BLaER1 (cell line): ENCODE data around the gene MLLT3.
A peak's percentile ranks its signal among the peaks of the same experiment; 100 is the strongest.

Experiments
- H3K27ac ChIP-seq: shearing (Covaris generic); formaldehyde crosslinking; 2 replicates; pipeline ENCODE4 v1.8.1; 2022
- H3K27me3 ChIP-seq: shearing (Covaris generic); formaldehyde crosslinking; 2 replicates; pipeline ENCODE4 v1.8.1; 2022
- H3K36me3 ChIP-seq: shearing (Covaris generic); formaldehyde crosslinking; 2 replicates; pipeline ENCODE4 v1.8.1; 2022
- H3K4me1 ChIP-seq: shearing (Covaris generic); formaldehyde crosslinking; 2 replicates; pipeline ENCODE4 v1.8.1; 2022
- H3K4me2 ChIP-seq: shearing (Covaris generic); formaldehyde crosslinking; 2 replicates; pipeline ENCODE4 v1.8.1; 2022
- H3K4me3 ChIP-seq: shearing (Covaris generic); formaldehyde crosslinking; 2 replicates; pipeline ENCODE4 v1.8.1; 2022
- H3K9ac ChIP-seq: shearing (Covaris generic); formaldehyde crosslinking; 2 replicates; pipeline ENCODE4 v1.8.1; 2022
- H3K9me3 ChIP-seq: shearing (Covaris generic); formaldehyde crosslinking; 2 replicates; pipeline ENCODE4 v1.8.1; 2022
- H4K20me1 ChIP-seq: shearing (Covaris generic); formaldehyde crosslinking; 2 replicates; pipeline ENCODE4 v1.8.1; 2022
- Cebpa-rat ChIP-seq: shearing (Covaris generic); IDR thresholded peaks from 2 replicates; pipeline ENCODE4 v1.8.1; 2022

MLLT3 gene

DNA sequence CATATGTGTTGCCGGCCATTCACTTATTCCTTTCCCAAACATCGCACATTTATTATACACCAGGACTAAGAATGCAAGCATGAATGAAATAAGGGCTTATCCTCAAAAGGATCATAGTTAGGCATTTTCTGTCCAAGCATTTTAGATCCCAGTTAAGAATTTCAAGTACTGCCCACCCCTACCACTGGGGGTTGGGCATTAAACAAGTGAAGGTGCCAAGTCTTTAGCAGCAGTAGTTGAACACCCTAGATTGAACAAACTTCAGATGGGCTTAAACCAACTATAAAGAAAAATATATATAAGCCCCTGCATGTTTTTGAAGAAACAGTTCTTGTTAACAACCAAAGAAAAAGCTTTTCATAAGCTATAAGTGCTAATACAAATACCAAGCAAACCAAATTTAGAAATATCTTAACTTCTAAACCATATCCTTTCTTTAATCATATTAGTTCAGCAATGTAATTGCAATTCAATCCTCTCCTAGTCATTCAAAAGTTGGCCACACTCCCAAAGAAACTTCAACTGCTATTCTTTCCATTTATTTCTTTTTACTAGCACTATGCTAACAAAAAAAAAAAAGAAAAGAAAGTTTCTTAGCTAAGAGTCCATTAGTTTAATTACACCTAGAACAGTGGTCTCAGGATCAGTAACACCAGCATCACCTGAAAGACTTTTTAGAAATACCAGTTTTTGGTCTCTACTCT, 149.8 kb downstream of the MLLT3 start:
- Histone ChIP-seq H3K9me3 (no peaks in the 10 kb centered on the region), H3K4me3 (no peak overlapping the region), H3K4me1 (no peaks in the 10 kb centered on the region), H3K27me3 (no peaks in the 10 kb centered on the region), H3K27ac (no peak overlapping the region), H3K4me2 (no peak overlapping the region), H3K9ac (no peak overlapping the region), H3K36me3 (no peaks in the 10 kb centered on the region), H4K20me1 (no peaks in the 10 kb centered on the region)
- TF ChIP-seq Cebpa-rat = no peak

DNA sequence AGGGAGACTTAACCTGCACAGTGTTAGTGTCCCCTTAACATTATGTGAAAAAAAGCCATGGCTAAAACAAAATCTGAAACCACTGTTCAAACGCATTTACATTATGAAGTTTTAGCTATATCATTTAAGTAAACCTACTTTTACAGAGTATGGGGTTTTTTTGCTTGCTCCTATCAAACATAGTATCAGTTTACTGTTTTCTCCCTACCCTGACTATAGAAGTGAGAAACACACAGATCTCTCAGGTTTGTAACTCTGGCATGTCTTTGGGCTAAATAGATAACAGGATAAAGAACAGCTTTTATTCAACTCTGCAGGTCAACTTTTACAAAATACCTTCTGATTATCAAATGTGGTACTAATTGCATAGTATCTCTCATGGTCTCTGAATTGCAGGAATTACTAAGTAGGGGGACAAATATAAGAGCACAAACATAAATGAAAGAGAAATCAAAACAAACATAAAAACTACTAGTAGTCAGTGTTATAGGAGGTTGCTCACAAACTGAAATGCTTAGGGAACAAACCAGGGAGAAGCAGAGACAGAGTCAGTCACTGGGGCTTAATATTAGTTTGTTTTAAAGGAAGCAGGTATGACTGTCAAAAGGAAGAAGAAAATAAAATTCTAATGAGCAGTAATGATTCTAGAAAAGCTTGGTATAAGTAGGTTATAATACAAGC, 155.8 kb downstream of the MLLT3 start:
- no peaks in the 10 kb centered on the region for H3K27me3 ChIP-seq
- no peak overlapping the region for H3K9ac ChIP-seq
- no peak for TF ChIP-seq Cebpa-rat
- H3K4me3 ChIP-seq = no peak overlapping the region
- no peak overlapping the region for H3K4me2 ChIP-seq
- no peaks in the 10 kb centered on the region for H3K36me3 ChIP-seq
- H4K20me1 ChIP-seq = no peaks in the 10 kb centered on the region
- H3K27ac ChIP-seq = no peak overlapping the region
- no peaks in the 10 kb centered on the region for H3K9me3 ChIP-seq
- peaks cover 5% of the 10 kb centered on the region for H3K4me1 ChIP-seq

DNA sequence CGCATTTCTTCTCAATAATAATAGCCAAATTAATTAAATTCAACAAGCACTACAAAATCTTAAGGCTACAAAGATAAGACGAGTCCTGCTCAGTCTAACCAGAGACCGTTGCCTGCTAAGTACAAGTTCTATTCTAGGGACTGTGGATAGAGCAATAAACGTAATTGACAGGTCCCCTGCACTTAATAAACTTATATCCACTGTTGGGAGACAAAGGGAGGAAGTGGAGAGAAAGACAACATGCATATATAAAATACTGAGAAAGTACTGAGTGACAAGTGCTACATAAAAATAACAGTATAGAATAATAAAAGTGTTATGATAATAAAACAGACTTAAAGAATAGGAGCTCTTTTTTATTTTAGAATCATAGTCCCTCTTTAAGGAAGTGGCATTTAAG, 158.1 kb downstream of the MLLT3 start:
- Histone ChIP-seq H3K9me3 (no peaks in the 10 kb centered on the region), H3K4me1 (peaks cover 5% of the 10 kb centered on the region), H3K36me3 (no peaks in the 10 kb centered on the region), H3K27me3 (no peaks in the 10 kb centered on the region), H3K9ac (no peak overlapping the region), H4K20me1 (no peaks in the 10 kb centered on the region), H3K4me2 (no peak overlapping the region), H3K4me3 (no peak overlapping the region), H3K27ac (no peak overlapping the region)
- no peak for TF ChIP-seq Cebpa-rat

DNA sequence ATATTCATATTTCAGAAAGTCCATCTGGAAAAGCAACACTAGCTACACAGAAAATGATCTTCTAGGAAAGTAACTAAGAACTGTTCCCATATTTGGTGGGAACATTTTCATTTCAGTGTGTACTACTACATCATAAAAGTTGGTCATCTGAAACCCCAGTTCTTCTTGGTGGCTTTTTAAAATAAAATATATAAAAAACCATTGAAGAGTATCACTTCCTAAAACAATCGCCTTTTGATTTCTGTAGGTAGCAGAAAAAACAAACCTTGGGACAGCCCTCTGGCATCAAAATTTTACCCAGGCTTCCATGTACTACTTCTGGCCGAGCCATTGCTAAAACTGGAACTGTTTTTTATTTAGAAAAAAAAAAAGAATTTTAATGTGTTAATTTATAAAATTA, 158.5 kb downstream of the MLLT3 start:
- Histone ChIP-seq H3K27me3 (no peaks in the 10 kb centered on the region), H3K36me3 (no peaks in the 10 kb centered on the region), H3K4me3 (no peak overlapping the region), H3K9me3 (no peaks in the 10 kb centered on the region), H3K4me2 (no peak overlapping the region), H3K9ac (no peak overlapping the region), H3K27ac (no peak overlapping the region), H4K20me1 (no peaks in the 10 kb centered on the region), H3K4me1 (peaks cover 5% of the 10 kb centered on the region)
- no peak for TF ChIP-seq Cebpa-rat

DNA sequence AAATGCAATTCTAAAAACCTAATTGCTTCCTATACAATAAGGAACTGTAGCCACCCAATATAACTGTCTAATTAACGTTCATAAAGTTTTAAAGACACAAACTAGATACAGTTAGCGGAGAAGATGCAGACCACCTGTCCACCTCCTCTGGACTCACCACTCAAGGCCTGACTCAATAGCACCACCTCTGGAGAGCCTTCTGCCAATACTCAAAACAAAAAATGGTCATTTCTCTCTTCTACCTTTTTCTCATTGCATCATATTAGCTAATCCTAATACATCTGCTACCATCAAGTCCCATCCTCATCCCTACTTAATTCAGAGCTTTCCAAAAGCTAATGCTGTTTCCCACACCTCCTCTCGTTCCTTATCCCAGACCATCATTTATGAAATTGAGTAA, 159.9 kb downstream of the MLLT3 start:
- Histone ChIP-seq H3K4me1 (peaks cover 5% of the 10 kb centered on the region), H3K36me3 (no peaks in the 10 kb centered on the region), H3K27me3 (no peaks in the 10 kb centered on the region), H3K9me3 (no peaks in the 10 kb centered on the region), H3K9ac (no peak overlapping the region), H3K4me3 (no peak overlapping the region), H4K20me1 (no peaks in the 10 kb centered on the region), H3K4me2 (no peak overlapping the region), H3K27ac (no peak overlapping the region)
- TF ChIP-seq Cebpa-rat = no peak

DNA sequence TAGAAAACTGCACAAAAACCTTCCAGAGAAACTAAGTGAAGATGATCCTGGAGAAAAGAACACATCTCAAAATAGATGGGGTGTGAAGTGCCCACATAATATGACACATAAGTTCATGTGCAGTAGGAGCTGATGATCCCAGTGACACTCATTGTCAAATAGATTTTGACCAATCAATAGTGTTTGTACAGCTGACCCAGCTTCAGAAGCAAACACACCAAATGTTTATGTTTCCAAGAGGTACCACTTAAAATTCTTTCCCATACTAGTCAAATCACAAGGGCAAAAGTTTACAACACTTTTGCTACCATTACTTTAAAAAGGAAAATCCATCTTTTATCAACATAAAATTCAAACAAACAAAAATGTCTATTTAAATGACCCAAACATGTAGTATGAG, 175.0 kb downstream of the MLLT3 start:
- H3K9me3 ChIP-seq = no peaks in the 10 kb centered on the region
- H3K27me3 ChIP-seq = no peaks in the 10 kb centered on the region

DNA sequence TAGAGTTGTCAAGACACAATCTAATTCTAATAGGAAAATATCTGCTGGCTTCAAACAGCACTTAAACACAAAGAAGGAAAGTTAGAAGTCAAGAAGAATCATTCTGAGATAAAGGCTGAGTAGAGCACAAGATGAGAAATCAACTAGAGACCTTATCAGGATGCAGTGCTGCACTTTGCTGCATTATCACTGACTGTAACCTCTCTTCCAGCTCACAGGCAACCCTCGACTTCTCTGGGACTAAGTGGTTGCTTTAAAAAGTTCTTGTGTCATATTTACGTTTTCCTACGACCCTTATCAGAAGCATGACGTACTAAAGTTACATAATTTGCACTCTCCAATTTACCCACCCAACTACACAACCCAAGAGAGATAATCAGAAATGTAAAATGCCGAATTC, 176.1 kb downstream of the MLLT3 start:
- H3K4me2 ChIP-seq = no peak overlapping the region
- no peaks in the 10 kb centered on the region for H3K27me3 ChIP-seq
- no peak overlapping the region for H3K4me3 ChIP-seq
- no peak for TF ChIP-seq Cebpa-rat
- no peaks in the 10 kb centered on the region for H3K9me3 ChIP-seq
- H3K9ac ChIP-seq = no peak overlapping the region
- H4K20me1 ChIP-seq = no peaks in the 10 kb centered on the region
- H3K27ac ChIP-seq = no peak overlapping the region
- H3K4me1 ChIP-seq = no peaks in the 10 kb centered on the region
- no peaks in the 10 kb centered on the region for H3K36me3 ChIP-seq

More for the DNA sequence above, 175.0 kb downstream of the MLLT3 start:
- Histone ChIP-seq H3K9ac (no peak overlapping the region), H3K4me1 (no peaks in the 10 kb centered on the region), H3K4me3 (no peak overlapping the region), H4K20me1 (no peaks in the 10 kb centered on the region), H3K27ac (no peak overlapping the region), H3K36me3 (no peaks in the 10 kb centered on the region), H3K4me2 (no peak overlapping the region)
- TF ChIP-seq Cebpa-rat = no peak

DNA sequence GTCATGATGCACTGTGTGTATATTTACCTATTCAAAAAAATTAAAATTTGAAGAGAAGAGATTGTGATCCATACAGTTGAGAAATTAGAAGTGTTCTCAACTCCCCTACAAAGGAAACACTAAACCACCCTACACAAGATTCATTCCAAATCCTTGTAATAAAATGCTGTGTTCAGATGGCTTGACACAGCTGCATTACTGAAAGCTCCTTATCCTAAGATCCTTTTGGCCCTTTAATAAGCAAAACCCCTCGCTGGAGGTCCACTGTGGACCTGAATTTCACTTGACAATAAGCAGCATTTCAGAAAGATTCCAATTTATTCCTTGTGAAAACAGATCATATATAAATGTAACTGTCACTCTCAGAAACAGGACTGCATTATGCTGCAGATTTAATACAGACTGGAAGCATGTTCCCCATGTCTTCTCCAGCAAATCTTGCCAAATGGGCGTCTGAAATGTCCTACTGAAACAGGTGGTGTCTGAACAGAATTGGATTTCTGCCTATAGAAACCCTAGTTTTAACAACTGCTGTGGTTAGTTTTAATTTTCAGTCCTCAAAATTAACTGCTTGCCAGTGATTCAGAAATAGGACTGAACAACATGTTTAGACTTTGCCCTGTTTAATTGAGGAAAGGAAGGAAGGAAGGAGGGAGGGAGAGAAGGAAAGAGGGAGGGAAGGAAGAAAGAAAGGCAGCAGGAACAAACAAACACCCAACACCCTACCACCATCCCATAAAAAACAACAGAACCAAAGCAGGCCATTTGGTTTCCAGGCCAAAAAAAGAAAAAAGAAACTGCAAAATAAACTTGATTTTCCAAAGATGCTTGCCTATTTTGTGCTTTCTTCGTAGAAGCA, 179.6 kb downstream of the MLLT3 start:
- Histone ChIP-seq H3K4me1 (no peaks in the 10 kb centered on the region), H3K9ac (no peak overlapping the region), H3K4me3 (no peak overlapping the region), H3K36me3 (no peaks in the 10 kb centered on the region), H3K27ac (no peak overlapping the region), H3K9me3 (no peaks in the 10 kb centered on the region), H3K4me2 (peak overlapping the region; percentile 4; the same call in 1 of the 2 replicates), H3K27me3 (no peaks in the 10 kb centered on the region), H4K20me1 (no peaks in the 10 kb centered on the region)
- TF ChIP-seq Cebpa-rat = no peak

DNA sequence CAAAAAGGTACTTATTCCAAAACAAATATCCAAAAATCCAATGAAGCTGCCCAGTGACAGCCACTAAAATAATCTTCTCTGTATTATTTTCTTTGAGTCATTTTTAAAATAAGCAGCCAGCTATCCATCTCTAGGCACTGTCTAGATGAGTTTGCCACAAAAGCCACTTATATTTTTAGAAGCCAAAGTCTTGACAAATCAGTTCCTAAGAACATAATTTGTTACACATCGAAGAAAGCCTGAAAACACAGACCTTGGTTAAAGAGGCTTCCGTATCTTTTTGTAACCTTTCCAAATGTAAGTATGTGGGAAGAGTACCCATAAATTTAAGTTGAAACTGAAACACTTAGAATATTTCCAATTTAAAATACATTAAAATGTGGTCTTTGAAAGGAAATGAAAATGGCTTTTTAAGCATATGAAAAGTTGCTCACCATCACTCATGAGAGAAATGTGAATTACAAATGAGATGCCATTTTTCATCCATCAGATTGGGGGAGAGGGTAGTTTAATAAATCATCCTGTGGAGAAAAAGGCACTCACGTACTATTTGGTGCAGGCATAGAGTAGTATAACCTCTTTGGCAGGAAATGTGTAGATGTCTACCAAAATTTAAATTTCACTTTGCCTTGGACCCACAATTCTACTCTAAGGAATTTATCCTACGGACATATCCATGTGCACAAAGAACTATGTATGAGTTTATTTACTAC, 180.4 kb downstream of the MLLT3 start:
- Histone ChIP-seq H3K4me1 (no peaks in the 10 kb centered on the region), H3K27ac (no peak overlapping the region), H4K20me1 (no peaks in the 10 kb centered on the region), H3K9ac (no peak overlapping the region), H3K27me3 (no peaks in the 10 kb centered on the region), H3K4me2 (no peak overlapping the region), H3K36me3 (no peaks in the 10 kb centered on the region), H3K4me3 (no peak overlapping the region), H3K9me3 (no peaks in the 10 kb centered on the region)
- TF ChIP-seq Cebpa-rat = no peak

DNA sequence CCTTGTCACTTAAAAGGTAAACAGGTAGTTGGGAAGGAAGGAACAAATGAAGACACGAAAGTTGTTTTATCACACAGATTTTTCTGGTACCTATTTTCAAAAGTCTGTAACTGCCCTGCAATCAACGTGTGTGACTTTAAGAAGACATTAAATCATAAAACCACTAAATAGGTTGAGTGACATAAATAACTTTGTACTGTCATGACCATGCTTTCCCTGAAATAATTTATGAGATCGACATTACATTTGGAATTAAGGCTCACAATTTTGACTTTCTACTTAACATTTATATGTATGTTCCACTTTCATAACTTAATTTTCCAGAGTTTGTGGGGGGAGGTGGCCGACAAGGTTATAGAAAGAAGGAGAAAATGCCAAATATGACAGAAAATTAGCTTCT, 181.1 kb downstream of the MLLT3 start:
- Histone ChIP-seq H3K9me3 (no peaks in the 10 kb centered on the region), H3K4me3 (no peak overlapping the region), H3K27me3 (no peaks in the 10 kb centered on the region), H3K27ac (no peak overlapping the region), H3K36me3 (no peaks in the 10 kb centered on the region), H3K4me2 (no peak overlapping the region), H3K4me1 (no peaks in the 10 kb centered on the region), H4K20me1 (no peaks in the 10 kb centered on the region), H3K9ac (no peak overlapping the region)
- no peak for TF ChIP-seq Cebpa-rat
